Measurements from ENCODE around the gene INPP5E.

The INPP5E gene

DNA sequence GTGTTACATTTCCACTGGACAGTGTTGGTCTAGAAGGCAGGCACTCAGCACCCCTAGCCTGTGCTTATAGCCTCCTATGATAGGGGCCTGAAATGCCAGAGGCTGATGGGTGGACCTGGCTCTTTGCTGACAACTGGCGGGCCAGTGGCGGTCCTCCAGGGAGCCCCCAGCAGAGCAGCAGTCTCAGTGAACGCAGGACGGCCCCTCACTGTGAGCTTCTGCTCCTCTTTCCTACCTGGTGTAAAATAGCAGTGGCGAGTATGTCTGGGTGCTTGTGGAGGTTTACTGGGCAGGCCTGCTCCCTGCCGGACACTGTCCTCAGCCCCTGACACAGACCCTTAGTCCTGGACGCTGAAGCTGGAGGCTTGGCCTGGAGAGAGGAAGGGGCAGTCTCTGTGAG, 46.5 kb upstream of the INPP5E start:
- TF ChIP-seq, protein P1, sequence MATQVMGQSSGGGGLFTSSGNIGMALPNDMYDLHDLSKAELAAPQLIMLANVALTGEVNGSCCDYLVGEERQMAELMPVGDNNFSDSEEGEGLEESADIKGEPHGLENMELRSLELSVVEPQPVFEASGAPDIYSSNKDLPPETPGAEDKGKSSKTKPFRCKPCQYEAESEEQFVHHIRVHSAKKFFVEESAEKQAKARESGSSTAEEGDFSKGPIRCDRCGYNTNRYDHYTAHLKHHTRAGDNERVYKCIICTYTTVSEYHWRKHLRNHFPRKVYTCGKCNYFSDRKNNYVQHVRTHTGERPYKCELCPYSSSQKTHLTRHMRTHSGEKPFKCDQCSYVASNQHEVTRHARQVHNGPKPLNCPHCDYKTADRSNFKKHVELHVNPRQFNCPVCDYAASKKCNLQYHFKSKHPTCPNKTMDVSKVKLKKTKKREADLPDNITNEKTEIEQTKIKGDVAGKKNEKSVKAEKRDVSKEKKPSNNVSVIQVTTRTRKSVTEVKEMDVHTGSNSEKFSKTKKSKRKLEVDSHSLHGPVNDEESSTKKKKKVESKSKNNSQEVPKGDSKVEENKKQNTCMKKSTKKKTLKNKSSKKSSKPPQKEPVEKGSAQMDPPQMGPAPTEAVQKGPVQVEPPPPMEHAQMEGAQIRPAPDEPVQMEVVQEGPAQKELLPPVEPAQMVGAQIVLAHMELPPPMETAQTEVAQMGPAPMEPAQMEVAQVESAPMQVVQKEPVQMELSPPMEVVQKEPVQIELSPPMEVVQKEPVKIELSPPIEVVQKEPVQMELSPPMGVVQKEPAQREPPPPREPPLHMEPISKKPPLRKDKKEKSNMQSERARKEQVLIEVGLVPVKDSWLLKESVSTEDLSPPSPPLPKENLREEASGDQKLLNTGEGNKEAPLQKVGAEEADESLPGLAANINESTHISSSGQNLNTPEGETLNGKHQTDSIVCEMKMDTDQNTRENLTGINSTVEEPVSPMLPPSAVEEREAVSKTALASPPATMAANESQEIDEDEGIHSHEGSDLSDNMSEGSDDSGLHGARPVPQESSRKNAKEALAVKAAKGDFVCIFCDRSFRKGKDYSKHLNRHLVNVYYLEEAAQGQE (IDR thresholded peaks at IDR 0.05; ENCODE audit: insufficient read depth in 1 of 2, low read depth in 2 of 2, low read length in 2 of 2) = no peak
- no peak for TF ChIP-seq POLR2AphosphoS5 (IDR thresholded peaks at IDR 0.05; ENCODE audit: low read depth, low read length)
- no peak for TF ChIP-seq TAF1 (IDR thresholded peaks at IDR 0.05; ENCODE audit: borderline replicate concordance, insufficient read depth, low read length)
- no peak for TF ChIP-seq SIN3A (IDR thresholded peaks at IDR 0.05; ENCODE audit: borderline replicate concordance, insufficient read depth, low read length)
- TF ChIP-seq FOXP2 (optimal IDR thresholded peaks at IDR 0.05; ENCODE audit: borderline replicate concordance, extremely low read depth, extremely low read length, insufficient read depth) = no peak

DNA sequence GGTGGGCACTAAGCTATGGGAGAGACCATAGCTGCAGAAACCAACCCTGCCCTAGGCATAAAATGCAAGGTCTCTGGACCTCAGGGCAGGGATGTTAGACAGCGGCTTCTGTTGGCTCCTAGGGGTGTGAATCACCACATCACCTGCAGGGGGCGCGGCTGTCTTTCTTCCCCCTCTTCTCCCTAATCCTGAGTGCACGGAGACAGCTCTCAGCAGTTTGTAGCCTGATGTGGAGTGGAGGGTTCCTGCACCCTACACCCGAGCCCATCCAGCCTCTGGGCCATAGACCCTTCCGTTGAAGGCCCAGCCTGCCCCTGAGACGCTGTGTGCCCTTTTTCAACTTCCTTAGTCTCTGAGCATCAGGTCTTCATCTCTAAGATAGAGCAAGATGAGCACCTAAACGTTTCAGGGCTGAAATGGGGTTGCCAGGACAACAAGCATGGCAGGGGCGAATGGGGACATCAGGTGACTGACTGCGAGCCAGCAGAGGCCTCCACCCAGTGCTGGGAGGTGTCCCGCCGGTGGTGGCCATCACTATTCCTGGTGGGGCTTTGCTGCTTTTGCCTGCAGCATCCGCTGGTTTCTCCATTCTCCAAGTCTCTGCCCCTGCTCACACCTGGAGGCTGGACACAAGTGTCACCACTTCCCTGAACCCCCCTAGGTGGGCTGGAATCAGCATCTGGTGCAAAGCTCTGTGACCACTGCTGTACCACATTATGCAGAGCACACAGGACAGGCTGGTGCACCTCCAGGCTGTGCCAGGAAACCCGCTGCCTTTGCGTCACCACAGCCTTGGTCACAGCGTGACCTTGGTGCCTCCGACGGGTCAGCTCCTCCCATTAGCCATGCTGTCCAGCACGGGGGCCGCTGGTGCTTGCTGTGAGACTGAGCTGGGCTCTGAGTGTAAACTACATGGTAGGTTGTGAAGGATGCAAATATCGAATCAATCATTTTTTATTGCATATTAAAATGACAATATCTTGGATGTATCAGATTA, 45.7 kb upstream of the INPP5E start:
- TF ChIP-seq SIN3A (IDR thresholded peaks at IDR 0.05; ENCODE audit: borderline replicate concordance, insufficient read depth, low read length) (no peak), POLR2AphosphoS5 (IDR thresholded peaks at IDR 0.05; ENCODE audit: low read depth, low read length) (no peak), FOXP2 (optimal IDR thresholded peaks at IDR 0.05; ENCODE audit: borderline replicate concordance, extremely low read depth, extremely low read length, insufficient read depth) (no peak), TAF1 (IDR thresholded peaks at IDR 0.05; ENCODE audit: borderline replicate concordance, insufficient read depth, low read length) (no peak)
- TF ChIP-seq, protein P1 (IDR thresholded peaks at IDR 0.05; ENCODE audit: insufficient read depth in 1 of 2, low read depth in 2 of 2, low read length in 2 of 2) = no peak

DNA sequence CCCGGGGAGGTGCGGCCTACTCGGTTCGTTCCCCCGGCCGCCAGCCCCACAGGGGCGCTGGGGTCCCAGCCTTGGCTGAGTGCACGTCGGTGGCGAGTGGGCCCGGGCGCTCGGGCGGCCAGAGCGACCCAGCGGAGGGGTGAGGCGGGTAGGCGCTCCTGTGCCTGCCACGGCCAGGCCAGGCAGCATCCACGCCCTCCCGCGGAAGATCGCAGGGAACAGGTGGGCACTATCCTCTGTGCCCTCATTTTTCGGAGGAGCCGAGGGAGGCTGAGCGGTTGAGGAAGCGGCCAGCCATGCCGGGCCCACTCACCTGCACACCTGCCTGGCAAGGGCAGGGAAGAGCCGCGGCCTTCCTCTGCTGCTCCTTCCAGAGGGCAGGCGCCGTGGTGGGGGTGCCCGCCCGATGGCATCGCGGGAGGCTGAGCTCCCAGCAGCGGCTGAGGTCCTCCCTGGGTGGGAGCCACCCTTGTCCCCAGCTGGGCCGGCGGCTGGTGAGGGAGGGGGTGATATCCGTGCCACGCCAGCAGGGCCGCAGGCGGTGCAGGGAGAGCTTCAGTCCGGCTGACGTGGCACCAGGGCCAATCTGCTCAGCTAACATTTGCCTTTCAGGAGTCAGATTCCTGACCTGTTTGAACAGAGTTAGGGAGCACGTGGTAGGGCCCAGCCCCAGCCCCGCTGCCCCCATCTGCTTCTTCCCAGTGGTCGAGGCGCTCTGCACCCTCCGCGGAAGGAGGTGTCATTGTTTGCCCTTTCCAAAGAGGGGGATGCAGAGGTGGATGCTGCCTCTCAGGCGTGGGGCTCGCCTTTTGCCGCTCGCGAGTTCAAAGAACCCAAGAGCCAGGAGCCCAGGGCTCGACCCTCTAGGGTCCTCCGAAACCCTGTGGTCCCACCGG, 44.8 kb upstream of the INPP5E start:
- no peak for TF ChIP-seq FOXP2 (optimal IDR thresholded peaks at IDR 0.05; ENCODE audit: borderline replicate concordance, extremely low read depth, extremely low read length, insufficient read depth)
- TF ChIP-seq, protein P1 (IDR thresholded peaks at IDR 0.05; ENCODE audit: insufficient read depth in 1 of 2, low read depth in 2 of 2, low read length in 2 of 2) = no peak
- TF ChIP-seq TAF1 (IDR thresholded peaks at IDR 0.05; ENCODE audit: borderline replicate concordance, insufficient read depth, low read length) = no peak
- TF ChIP-seq POLR2AphosphoS5 (IDR thresholded peaks at IDR 0.05; ENCODE audit: low read depth, low read length) = no peak
- TF ChIP-seq SIN3A (IDR thresholded peaks at IDR 0.05; ENCODE audit: borderline replicate concordance, insufficient read depth, low read length) = no peak

DNA sequence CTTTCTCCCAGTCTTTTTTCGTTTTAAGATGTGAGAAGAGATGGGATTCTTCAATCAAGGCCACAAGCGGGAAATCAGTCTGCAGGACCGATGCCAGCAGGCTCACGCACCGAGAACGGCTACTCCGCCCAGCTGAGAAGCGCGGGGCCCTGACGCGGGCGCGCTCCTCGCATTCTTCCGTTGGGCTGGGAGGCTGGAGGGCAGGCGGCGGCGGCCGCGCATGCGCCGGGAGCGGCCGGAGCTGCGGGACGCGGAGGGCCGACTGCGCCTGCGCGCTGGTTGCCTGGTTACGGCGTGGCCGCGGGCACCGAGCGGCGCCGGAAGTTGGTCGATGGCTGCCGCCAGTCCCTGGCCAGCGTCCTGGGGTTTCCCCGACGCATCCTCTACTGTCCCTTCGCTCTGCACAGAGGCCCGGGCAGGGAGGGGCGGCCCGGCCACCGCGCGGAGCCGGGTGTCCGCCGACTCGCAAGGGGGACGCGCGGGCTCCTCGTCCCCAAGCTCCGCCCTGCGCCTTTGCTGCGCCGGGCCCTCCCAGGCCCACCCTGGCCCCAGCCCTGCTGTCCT, 44.0 kb upstream of the INPP5E start:
- TF ChIP-seq TAF1 (IDR thresholded peaks at IDR 0.05; ENCODE audit: borderline replicate concordance, insufficient read depth, low read length) = peak; percentile 70; the same call in 1 of the 2 replicates
- TF ChIP-seq POLR2AphosphoS5 (IDR thresholded peaks at IDR 0.05; ENCODE audit: low read depth, low read length) = peak; percentile 28; the same call in 1 of the 2 replicates
- no peak for TF ChIP-seq FOXP2 (optimal IDR thresholded peaks at IDR 0.05; ENCODE audit: borderline replicate concordance, extremely low read depth, extremely low read length, insufficient read depth)
